H1 (cell line): ENCODE measurements around the gene TMUB2. TPM values are rescaled to one million over a fixed set of nuclear protein-coding genes. Genes with fewer than 3 reads are reported as not detected.

Source experiments
- CTCF ChIA-PET: fragments of 300-600 bp; sonication (Branson Sonifier 250); formaldehyde crosslinking; loops from one replicate; lab custom pipeline; 2021; ENCODE audit not compliant: partially characterized antibody; lab: Charles Lee
- POLR2A ChIA-PET: fragments of 300-600 bp; sonication (Branson Sonifier 250); formaldehyde crosslinking; loops from one replicate; lab custom pipeline; 2021; ENCODE audit warnings: inconsistent platforms; ENCODE audit not compliant: partially characterized antibody; lab: Charles Lee
- DNase-seq, 2 experiments: peaks; one replicate each; pipeline versions ENCODE4 v3.0.0 to v3.0.0-alpha.2; 2010 to 2022; ENCODE audit warnings: low spot score in 2 of 2, low read depth in 1 of 2, mixed read lengths in 1 of 2
- FAIRE-seq: peaks from 2 replicates; lab custom pipeline; 2011; peaks lifted over from hg19 to GRCh38; lab: Jason Lieb, UNC
- H2AFZ ChIP-seq: 2 replicates; pipeline ENCODE4 v1.8.1; 2012; ENCODE audit warnings: low read length, inconsistent platforms
- H2AK5ac ChIP-seq: 2 replicates; pipeline ENCODE4 v1.6.1; 2013; ENCODE audit warnings: low read depth, low read length
- H2BK120ac ChIP-seq: replicated peaks from 2 replicates; pipeline ENCODE3; 2013; ENCODE audit warnings: low read depth, low read length, inconsistent platforms
- H2BK12ac ChIP-seq: 2 replicates; pipeline ENCODE4 v1.6.1; 2013; ENCODE audit warnings: low read depth, low read length
- H2BK15ac ChIP-seq: 2 replicates; pipeline ENCODE4 v1.6.1; 2013; ENCODE audit warnings: low read length
- H2BK20ac ChIP-seq: 2 replicates; pipeline ENCODE4 v1.6.1; 2013; ENCODE audit warnings: low read length
- H2BK5ac ChIP-seq: 2 replicates; pipeline ENCODE4 v1.6.1; 2013; ENCODE audit warnings: low read depth, low read length
- H3K14ac ChIP-seq: 2 replicates; pipeline ENCODE4 v1.6.1; 2013; ENCODE audit warnings: inconsistent platforms; ENCODE audit not compliant: insufficient read length
- H3K18ac ChIP-seq: 2 replicates; pipeline ENCODE4 v1.6.1; 2013; ENCODE audit warnings: low read length; ENCODE audit errors: extremely low read depth
- H3K23ac ChIP-seq: 2 replicates; pipeline ENCODE4 v1.6.1; 2013; ENCODE audit warnings: inconsistent platforms; ENCODE audit not compliant: insufficient read length
- H3K23me2 ChIP-seq: 2 replicates; pipeline ENCODE4 v1.6.1; 2013; ENCODE audit warnings: low read depth, low read length
- H3K27ac ChIP-seq: 2 replicates; pipeline ENCODE4 v1.6.1; 2011; ENCODE audit warnings: low read depth, low read length, inconsistent platforms
- H3K27me3 ChIP-seq, 4 experiments: replicated peaks in 1 of 4; 1 replicate in 1 of 4; 2 replicates in 3 of 4; pipeline versions ENCODE4 v1.6.1 to v1.8.1; 2011 to 2013; ENCODE audit warnings: low read length in 3 of 4, mild to moderate bottlenecking in 3 of 4, inconsistent platforms in 2 of 4, mixed read lengths in 2 of 4, moderate library complexity in 1 of 4; ENCODE audit not compliant: control insufficient read depth in 3 of 4, insufficient read depth in 3 of 4; ENCODE audit errors: extremely low read depth in 1 of 4
- H3K36me3 ChIP-seq, 4 experiments: 2 replicates each; pipeline versions ENCODE4 v1.6.1 to v1.8.1; 2011 to 2013; ENCODE audit warnings: mild to moderate bottlenecking in 4 of 4, low read length in 3 of 4, moderate library complexity in 2 of 4, control low read depth in 1 of 4, inconsistent platforms in 1 of 4; ENCODE audit not compliant: insufficient read depth in 4 of 4, control insufficient read depth in 2 of 4
- H3K4ac ChIP-seq: replicated peaks from 2 replicates; pipeline ENCODE3; 2013; ENCODE audit warnings: low read length, low read depth, mixed read lengths, inconsistent platforms; ENCODE audit not compliant: insufficient read length
- H3K4me1 ChIP-seq, 4 experiments: replicated peaks in 1 of 4; 1 replicate in 1 of 4; 2 replicates in 3 of 4; pipeline versions ENCODE4 v1.6.1 to v1.8.1; 2011 to 2013; ENCODE audit warnings: low read length in 3 of 4, inconsistent platforms in 2 of 4, mixed read lengths in 1 of 4; ENCODE audit not compliant: insufficient read depth in 4 of 4, control insufficient read depth in 3 of 4
- H3K4me2 ChIP-seq, 2 experiments: 2 replicates each; pipeline versions ENCODE4 v1.6.1 to v1.8.1; 2011 to 2013; ENCODE audit warnings: low read depth in 2 of 2, low read length in 2 of 2, control low read depth in 1 of 2, inconsistent platforms in 1 of 2, mild to moderate bottlenecking in 1 of 2; ENCODE audit not compliant: insufficient read depth in 1 of 2
- H3K4me3 ChIP-seq, 4 experiments: fragments of 200-600, 300-600 bp in 1 of 4; sonication (generic), shearing (Covaris generic), sonication (Bioruptor Twin) in 1 of 4; 2 replicates each; pipeline versions ENCODE4 v1.5.1 to v1.8.1; 2011 to 2016; ENCODE audit warnings: low read length in 4 of 4, low read depth in 3 of 4, control low read depth in 2 of 4, inconsistent platforms in 2 of 4, mild to moderate bottlenecking in 2 of 4, mixed read lengths in 1 of 4, moderate library complexity in 1 of 4; ENCODE audit not compliant: insufficient read depth in 2 of 4; ENCODE audit errors: extremely low read depth in 1 of 4
- H3K56ac ChIP-seq: replicated peaks from 2 replicates; pipeline ENCODE3; 2013; ENCODE audit warnings: low read depth, mild to moderate bottlenecking, mixed read lengths, low read length, inconsistent platforms; ENCODE audit not compliant: insufficient read length
- H3K79me1 ChIP-seq: 2 replicates; pipeline ENCODE4 v1.6.1; 2013; ENCODE audit warnings: low read depth, low read length, control low read depth
- H3K79me2 ChIP-seq, 2 experiments: 2 replicates each; pipeline versions ENCODE4 v1.6.1 to v1.8.1; 2012 to 2013; ENCODE audit warnings: low read length in 2 of 2, mild to moderate bottlenecking in 2 of 2, inconsistent platforms in 1 of 2; ENCODE audit not compliant: insufficient read depth in 2 of 2, control insufficient read depth in 1 of 2
- H3K9ac ChIP-seq, 4 experiments: replicated peaks in 1 of 4; 1 replicate in 1 of 4; 2 replicates in 3 of 4; pipeline versions ENCODE4 v1.6.1 to v1.8.1; 2011 to 2013; ENCODE audit warnings: low read depth in 3 of 4, low read length in 3 of 4, control low read depth in 2 of 4, mild to moderate bottlenecking in 2 of 4, moderate library complexity in 2 of 4, inconsistent platforms in 1 of 4; ENCODE audit errors: extremely low read depth in 1 of 4
- H3K9me3 ChIP-seq, 2 experiments: 2 replicates each; pipeline versions ENCODE4 v1.6.1 to v1.8.1; 2012 to 2013; ENCODE audit warnings: mild to moderate bottlenecking in 2 of 2, moderate library complexity in 2 of 2, control low read depth in 1 of 2, inconsistent platforms in 1 of 2, low read depth in 1 of 2, low read length in 1 of 2, mixed read lengths in 1 of 2; ENCODE audit not compliant: insufficient read depth in 2 of 2
- H4K20me1 ChIP-seq, 2 experiments: replicated peaks in 1 of 2; 2 replicates each; pipeline versions ENCODE3 to v1.8.1; 2011 to 2013; ENCODE audit warnings: inconsistent platforms in 2 of 2, low read length in 2 of 2, mild to moderate bottlenecking in 1 of 2; ENCODE audit not compliant: insufficient read depth in 2 of 2, control insufficient read depth in 1 of 2
- H4K5ac ChIP-seq: 2 replicates; pipeline ENCODE4 v1.6.1; 2013; ENCODE audit warnings: low read length, low read depth, mixed read lengths, inconsistent platforms; ENCODE audit not compliant: insufficient read length
- H4K8ac ChIP-seq: 2 replicates; pipeline ENCODE4 v1.8.0; 2013; ENCODE audit warnings: mild to moderate bottlenecking, moderate library complexity, low read length, inconsistent platforms; ENCODE audit not compliant: insufficient read depth; ENCODE audit errors: extremely low read depth
- H4K91ac ChIP-seq: replicated peaks from 2 replicates; pipeline ENCODE3; 2013; ENCODE audit warnings: low read length, mixed read lengths, inconsistent platforms; ENCODE audit not compliant: insufficient read length
- ASH2L ChIP-seq: fragments of 200-600, 300-600 bp; sonication (generic); IDR thresholded peaks from one replicate; pipeline ENCODE4 v1.7.1; 2017; ENCODE audit warnings: low read length
- CREB1 ChIP-seq: IDR thresholded peaks from 2 replicates; pipeline ENCODE4 v1.6.1; 2012; ENCODE audit warnings: inconsistent platforms
- HDAC2 ChIP-seq, 2 experiments: fragments of 300-600 bp in 1 of 2; sonication (generic) in 1 of 2; IDR thresholded peaks; 2 replicates each; pipeline ENCODE4 v1.6.1; 2011 to 2012; ENCODE audit warnings: low read depth in 2 of 2, low read length in 2 of 2, mild to moderate bottlenecking in 2 of 2, moderate library complexity in 2 of 2, borderline replicate concordance in 1 of 2, inconsistent platforms in 1 of 2
- KDM1A ChIP-seq: fragments of 200-600, 300-600 bp; sonication (generic); IDR thresholded peaks from 2 replicates; pipeline ENCODE4 v1.7.1; 2016; ENCODE audit warnings: mild to moderate bottlenecking, low read length, borderline replicate concordance
- KDM4A ChIP-seq: IDR thresholded peaks from one replicate; pipeline ENCODE4 v1.7.1; 2012; ENCODE audit warnings: low read depth, mild to moderate bottlenecking, moderate library complexity, low read length, inconsistent platforms; ENCODE audit not compliant: severe bottlenecking
- NRF1 ChIP-seq: IDR thresholded peaks from 2 replicates; pipeline ENCODE4 v1.6.1; 2011; ENCODE audit warnings: mild to moderate bottlenecking, low read depth, low read length, improper control_type of control experiment
- RNF2 ChIP-seq: fragments of 200-900, 300-1000 bp; sonication (generic); IDR thresholded peaks from 2 replicates; pipeline ENCODE4 v1.7.1; 2016; ENCODE audit warnings: borderline replicate concordance, low read depth, mild to moderate bottlenecking, antibody characterized with exemption, low read length; ENCODE audit not compliant: poor library complexity, severe bottlenecking; ENCODE audit errors: missing control alignments
- SIX5 ChIP-seq: IDR thresholded peaks from 2 replicates; pipeline ENCODE4 v1.6.1; 2011; ENCODE audit warnings: mild to moderate bottlenecking, low read depth, low read length
- SRF ChIP-seq: IDR thresholded peaks from 2 replicates; pipeline ENCODE4 v1.6.1; 2011; ENCODE audit warnings: mild to moderate bottlenecking, low read depth, low read length, moderate library complexity
- TBP ChIP-seq: IDR thresholded peaks from 2 replicates; pipeline ENCODE4 v1.6.1; 2011; ENCODE audit warnings: low read depth, low read length, improper control_type of control experiment
- TEAD4 ChIP-seq: IDR thresholded peaks from 2 replicates; pipeline ENCODE4 v1.6.1; 2012; ENCODE audit warnings: low read depth, low read length, inconsistent platforms, mixed read lengths
- WGBS, 2 experiments: shearing (Covaris generic) in 1 of 2; methylation state at CpG; one replicate each; pipeline versions ENCODE4 v1.1.6 to v1.1.7; 2013 to 2015; ENCODE audit warnings: low lambda C conversion rate in 2 of 2, mixed read lengths in 2 of 2, inconsistent platforms in 1 of 2, low coverage in 1 of 2, missing lambda C conversion rate in 1 of 2; ENCODE audit not compliant: insufficient replicate concordance in 2 of 2, insufficient coverage in 1 of 2, insufficient read length in 1 of 2; ENCODE audit errors: extremely low coverage in 1 of 2, missing lambda C conversion rate in 1 of 2; 5-methylcytosine and 5-hydroxymethylcytosine counted together
- polyA plus RNA-seq, 7 experiments: library from polyadenylated mRNA; depleted of rRNA in 3 of 7; stranded (reverse) in 5 of 7; unstranded in 2 of 7; fragments of >200 nt in 5 of 7; fragments of 200-250 nt in 2 of 7; gene quantifications; 1 replicate in 5 of 7; 2 replicates in 1 of 7; 4 replicates in 1 of 7; pipeline versions ENCODE4 v1.2.1 to v1.2.3, GENCODE V29; 2011 to 2013; ENCODE audit warnings: missing spikeins in 2 of 7, mixed read lengths in 2 of 7
- total RNA-seq: library from RNA; stranded (reverse); fragmentation: NEBNext Ultra II Directional; extraction: Animal tissue kit (Norgen Biotek cat#: 25700); gene quantifications from 2 replicates; pipeline ENCODE4 v1.2.1, GENCODE V29; 2021

Gene TMUB2
- total and polyA plus RNA-seq, 2 of the 8 experiments (the other 6 are each of a cell fraction or from before 2014, with no cell fraction given) = 18.5 to 30.5 TPM

DNA sequence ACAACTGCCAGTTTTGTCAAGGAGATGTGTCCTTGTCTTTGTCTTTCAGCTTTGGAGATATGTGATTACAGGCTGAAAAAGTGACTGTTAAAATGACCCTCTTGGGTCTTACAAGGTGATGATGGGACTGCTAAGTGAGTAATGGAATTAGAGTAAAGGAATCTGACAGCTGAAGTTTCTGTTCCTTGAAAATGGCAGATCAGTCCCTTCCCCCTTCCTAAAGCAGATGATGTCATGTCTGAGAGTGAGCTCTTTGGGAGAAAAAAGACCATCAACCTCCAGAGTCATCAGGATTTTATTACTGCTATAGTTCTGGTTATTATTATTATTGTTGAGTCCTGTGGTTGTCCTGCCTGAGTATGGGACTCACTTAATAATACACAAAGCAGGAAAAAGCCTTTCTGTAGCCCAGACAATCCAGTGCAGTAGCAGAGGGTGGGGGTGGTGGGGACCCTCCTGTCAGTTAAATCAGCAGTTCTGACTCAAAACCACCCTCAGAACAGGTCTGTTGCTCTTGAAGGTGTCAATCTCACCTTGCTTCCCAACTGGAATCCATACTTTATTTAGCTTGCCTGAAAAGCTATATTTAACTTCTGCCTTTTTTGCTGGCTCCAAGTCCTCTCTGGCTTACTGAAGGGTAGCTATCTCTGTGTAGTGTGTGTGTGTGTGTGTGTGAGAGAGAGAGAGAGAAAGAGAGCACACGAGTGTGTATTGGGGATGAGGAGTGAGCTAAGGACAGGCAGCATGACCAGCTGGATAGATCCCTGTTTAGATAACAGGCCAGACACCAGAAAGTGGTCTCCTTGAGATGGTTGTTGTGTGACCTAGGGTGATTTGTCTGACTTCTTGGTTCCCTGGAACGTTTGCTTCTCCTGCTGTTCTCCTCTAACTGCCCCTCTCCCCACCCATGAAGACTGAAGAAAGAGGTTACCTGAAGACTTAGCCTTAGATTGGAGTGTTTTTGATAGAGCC, 40.1 kb upstream of the TMUB2 start:
- Histone ChIP-seq H4K20me1 (peaks cover 6% of the 10 kb centered on the region in 2 experiments), H2BK15ac (no peak overlapping the region), H3K79me1 (peaks cover 11% of the 10 kb centered on the region), H3K4me3 (no peak overlapping the region), H3K23me2 (no peaks in the 10 kb centered on the region), H2AK5ac (no peak overlapping the region), H2BK20ac (no peak overlapping the region), H2BK5ac (no peak overlapping the region), H3K23ac (no peak overlapping the region), H3K27ac (no peak overlapping the region), H2BK12ac (no peak overlapping the region), H3K4ac (no peak overlapping the region), H2BK120ac (no peak overlapping the region), H3K56ac (no peak overlapping the region), H2AFZ (no peak overlapping the region), H3K4me2 (no peak overlapping the region), H3K27me3 (no peaks in the 10 kb centered on the region), H3K4me1 (peaks cover 0 to 2% (median 0%) of the 10 kb centered on the region in 4 experiments; a peak in 3 of 7 replicates), H3K14ac (no peak overlapping the region), H3K18ac (no peak overlapping the region), H3K9me3 (no peaks in the 10 kb centered on the region), H4K91ac (no peak overlapping the region), H3K9ac (no peak overlapping the region), H4K8ac (no peak overlapping the region), H3K79me2 (peaks cover 0 to 39% of the 10 kb centered on the region in 2 experiments; a peak in 2 of 4 replicates), H4K5ac (no peak overlapping the region), H3K36me3 (peaks cover 14 to 42% (median 40%) of the 10 kb centered on the region in 4 experiments)
- ChIA-PET POLR2A (interaction anchor here (0.6 to 2.1 kb wide), 7 partner anchors 8 to 198 kb away, joined by 3 to 8 read pairs (median 3); partner anchors contain the start of gene TMUB2), CTCF (interaction anchor here (0.6 to 2.7 kb wide), 9 partner anchors 8 to 168 kb away, joined by 3 to 12 read pairs (median 3); partner anchors contain the start of gene ASB16)
- no peak for FAIRE-seq
- no peak for DNase-seq
- 93% methylated on average over 2 of the region's 2 CpGs; no CpG with 5 or more reads in 1 of the 2 experiments for whole genome bisulfite sequencing, 2 experiments
- TF ChIP-seq SIX5 (no peak), ASH2L (no peak), KDM4A (no peak), HDAC2 (IDR thresholded peaks at IDR 0.05; ENCODE audit: borderline replicate concordance in 1 of 2, low read depth in 2 of 2, low read length in 2 of 2) (no peak), TBP (no peak), TEAD4 (no peak), KDM1A (no peak), RNF2 (no peak), NRF1 (no peak), SRF (no peak), CREB1 (no peak)
